MCF 10A (cell line): ENCODE data around the gene TIAM2. TPM values are rescaled to one million over a fixed set of nuclear protein-coding genes. Genes with fewer than 3 reads are reported as not detected.

ENCODE experiments used
- BruUV-seq: library from RNA; stranded (reverse); fragments of 400-500 nt; replicated peaks from 2 replicates; lab custom pipeline; 2021; lab: Mats Ljungman, UMichigan
- CTCF ChIA-PET: fragments of 300-600 bp; sonication (Branson Sonifier 250); formaldehyde crosslinking; extraction: SDS; loops from one replicate; lab custom pipeline; 2021; ENCODE audit warnings: antibody characterized with exemption, inconsistent platforms; lab: Yijun Ruan, JAX
- POLR2A ChIA-PET: fragments of 300-600, 350-650 bp; sonication (Branson Sonifier 250); formaldehyde crosslinking; extraction: SDS; loops from one replicate; lab custom pipeline; 2020; ENCODE audit warnings: antibody characterized with exemption, inconsistent platforms; lab: Yijun Ruan, JAX
- DNase-seq: peaks from one replicate; pipeline ENCODE4 v3.0.0-alpha.2; 2018; ENCODE audit not compliant: unreplicated experiment
- H3K27ac Mint-ChIP-seq: one replicate; pipeline ENCODE4 v1.8.0; 2022; ENCODE audit warnings: mild to moderate bottlenecking, low read depth, mixed read lengths; ENCODE audit not compliant: unreplicated experiment
- H3K27me3 Mint-ChIP-seq: one replicate; pipeline ENCODE4 v1.8.0; 2022; ENCODE audit warnings: mixed read lengths; ENCODE audit not compliant: insufficient read depth, unreplicated experiment
- H3K36me3 Mint-ChIP-seq: one replicate; pipeline ENCODE4 v1.8.0; 2022; ENCODE audit warnings: mild to moderate bottlenecking, moderate library complexity, mixed read lengths; ENCODE audit not compliant: insufficient read depth, unreplicated experiment
- H3K4me1 Mint-ChIP-seq: one replicate; pipeline ENCODE4 v1.8.0; 2022; ENCODE audit warnings: mixed read lengths; ENCODE audit not compliant: insufficient read depth, unreplicated experiment
- H3K4me3 Mint-ChIP-seq: one replicate; pipeline ENCODE4 v1.8.0; 2022; ENCODE audit warnings: mild to moderate bottlenecking, moderate library complexity, mixed read lengths; ENCODE audit not compliant: unreplicated experiment
- H3K9me3 Mint-ChIP-seq: one replicate; pipeline ENCODE4 v1.8.0; 2022; ENCODE audit warnings: mixed read lengths; ENCODE audit not compliant: unreplicated experiment
- CTCF ChIP-seq: fragments of 200-600 bp; IDR thresholded peaks from one replicate; pipeline ENCODE4 v1.8.0; 2022; ENCODE audit warnings: antibody characterized with exemption, mild to moderate bottlenecking; ENCODE audit not compliant: unreplicated experiment
- intact Hi-C: fragments of 100-400 bp; cut with micrococcal nuclease; formaldehyde crosslinking; loops from 2 replicates; pipeline ENCODE4 v1.14.1; 2022
- total RNA-seq: library from RNA; stranded (reverse); gene quantifications from 2 replicates; pipeline ENCODE4 v1.2.3, GENCODE V29; 2022

The TIAM2 gene
- total RNA-seq, 1 experiment from 2014 or later = 3.1 TPM

- TF ChIP-seq CTCF = no peak
- DNase-seq = no peak
- H3K9me3 Mint-ChIP-seq = no peaks in the 10 kb centered on the region
- intact Hi-C loops = no loop called here
- CTCF ChIA-PET = interaction anchor here (0.6 to 1.2 kb wide), 3 partner anchors 11 to 670 kb away, joined by 3 read pairs; no protein-coding TSS in a partner anchor
- no peak overlapping the region for H3K27ac Mint-ChIP-seq
- peaks cover 36% of the 10 kb centered on the region for H3K27me3 Mint-ChIP-seq
- H3K4me1 Mint-ChIP-seq = no peaks in the 10 kb centered on the region
- H3K36me3 Mint-ChIP-seq = no peaks in the 10 kb centered on the region
- POLR2A ChIA-PET = interaction anchor here (0.6 kb wide), 1 partner anchor 111 kb away, joined by 3 read pairs; no protein-coding TSS in a partner anchor
- BruUV-seq = no TSS peak
- no peak overlapping the region for H3K4me3 Mint-ChIP-seq
Observed at GRCh38 chr6:155110721-155111120, 115.6 kb downstream of the TIAM2 start.

- Mint-ChIP-seq H3K9me3 (no peaks in the 10 kb centered on the region), H3K4me3 (no peak overlapping the region), H3K4me1 (peaks cover 7% of the 10 kb centered on the region), H3K36me3 (peaks cover 4% of the 10 kb centered on the region), H3K27me3 (peaks cover 36% of the 10 kb centered on the region), H3K27ac (no peak overlapping the region)
- no TSS peak for BruUV-seq
- TF ChIP-seq CTCF = no peak
- POLR2A ChIA-PET = no interaction called here
- DNase-seq = no peak
- CTCF ChIA-PET = no interaction called here
- intact Hi-C loops = no loop called here
Observed at GRCh38 chr6:155112757-155113156, 117.6 kb downstream of the TIAM2 start.

GRCh38 chr6:155115893-155116570 lies 120.9 kb downstream of the TIAM2 start:
- POLR2A ChIA-PET = interaction anchor here (0.7 kb wide), 1 partner anchor 26 kb away, joined by 3 read pairs; no protein-coding TSS in a partner anchor

More at GRCh38 chr6:155115893-155116570, 120.9 kb downstream of the TIAM2 start:
- Mint-ChIP-seq H3K9me3 (no peaks in the 10 kb centered on the region), H3K27ac (no peak overlapping the region), H3K36me3 (peaks cover 4% of the 10 kb centered on the region), H3K27me3 (peaks cover 26% of the 10 kb centered on the region), H3K4me3 (no peak overlapping the region), H3K4me1 (peaks cover 9% of the 10 kb centered on the region)
- no TSS peak for BruUV-seq
- intact Hi-C loops = no loop called here
- CTCF ChIA-PET = interaction anchor here (1.0 kb wide), 1 partner anchor 12 kb away, joined by 5 read pairs; no protein-coding TSS in a partner anchor
- DNase-seq = no peak
- TF ChIP-seq CTCF = no peak
